GM19099 (cell line): Measurements from ENCODE around the gene DMRTB1.

Source experiments
- POLR2A ChIP-seq: IDR thresholded peaks from 3 replicates; pipeline ENCODE4 v1.6.1; 2011; ENCODE audit warnings: low read depth; ENCODE audit not compliant: insufficient read length; ENCODE audit errors: extremely low read depth

DMRTB1 gene

GRCh38 chr1:53459321-53460175 lies at the start of gene DMRTB1:
Gene DMRTB1, plus strand, starts transcription at chr1:53459399. Its CDS starts 55 bp downstream, at chr1:53459454.
- TF ChIP-seq POLR2A: no peak

- no peak for TF ChIP-seq POLR2A
These were observed 49.5 kb upstream of the DMRTB1 start for GRCh38 chr1:53409695-53410094.

- TF ChIP-seq POLR2A: no peak
These were observed 49.1 kb upstream of the DMRTB1 start for GRCh38 chr1:53410100-53410541.

GRCh38 chr1:53410701-53411100 lies 48.5 kb upstream of the DMRTB1 start:
- no peak for TF ChIP-seq POLR2A

- TF ChIP-seq POLR2A: no peak
These were observed 47.6 kb upstream of the DMRTB1 start for GRCh38 chr1:53411541-53412152.

GRCh38 chr1:53412285-53413174 lies 46.7 kb upstream of the DMRTB1 start:
- TF ChIP-seq POLR2A: no peak

GRCh38 chr1:53413175-53414001 lies 45.8 kb upstream of the DMRTB1 start:
- no peak for TF ChIP-seq POLR2A

- no peak for TF ChIP-seq POLR2A
These were observed 44.6 kb upstream of the DMRTB1 start for GRCh38 chr1:53414632-53415031.

GRCh38 chr1:53415432-53415831 lies 43.8 kb upstream of the DMRTB1 start:
- TF ChIP-seq POLR2A: no peak

GRCh38 chr1:53416269-53416813 lies 42.9 kb upstream of the DMRTB1 start:
- TF ChIP-seq POLR2A: no peak

- no peak for TF ChIP-seq POLR2A
These were observed 42.1 kb upstream of the DMRTB1 start for GRCh38 chr1:53417074-53417511.

GRCh38 chr1:53419034-53419433 lies 40.2 kb upstream of the DMRTB1 start:
- TF ChIP-seq POLR2A: no peak

GRCh38 chr1:53420341-53420740 lies 38.9 kb upstream of the DMRTB1 start:
- TF ChIP-seq POLR2A: no peak

- no peak for TF ChIP-seq POLR2A
These were observed 38.0 kb upstream of the DMRTB1 start for GRCh38 chr1:53421208-53421607.
